Ecto neural progenitor cell (in vitro differentiated cells): Measurements from ENCODE around the gene ATE1.
"Not testable (repeated sequence)": the region's sequence is repeated elsewhere in the genome, so short reads cannot be mapped to it uniquely, and the experiment has no call there.

Experiments used
- DNase-seq: peaks from one replicate; pipeline ENCODE4 v3.0.0-alpha.2; 2018; ENCODE audit warnings: low spot score

Gene ATE1

GRCh38 chr10:121927841-121928527 is at the start of gene ATE1:
ATE1 (minus strand) TSS chr10:121928031; CDS start chr10:121927949, 82 bp downstream.
- peak; percentile 95 for DNase-seq

- no peak for DNase-seq
These were observed 48.8 kb upstream of the ATE1 start for GRCh38 chr10:121976607-121977006.

DNA sequence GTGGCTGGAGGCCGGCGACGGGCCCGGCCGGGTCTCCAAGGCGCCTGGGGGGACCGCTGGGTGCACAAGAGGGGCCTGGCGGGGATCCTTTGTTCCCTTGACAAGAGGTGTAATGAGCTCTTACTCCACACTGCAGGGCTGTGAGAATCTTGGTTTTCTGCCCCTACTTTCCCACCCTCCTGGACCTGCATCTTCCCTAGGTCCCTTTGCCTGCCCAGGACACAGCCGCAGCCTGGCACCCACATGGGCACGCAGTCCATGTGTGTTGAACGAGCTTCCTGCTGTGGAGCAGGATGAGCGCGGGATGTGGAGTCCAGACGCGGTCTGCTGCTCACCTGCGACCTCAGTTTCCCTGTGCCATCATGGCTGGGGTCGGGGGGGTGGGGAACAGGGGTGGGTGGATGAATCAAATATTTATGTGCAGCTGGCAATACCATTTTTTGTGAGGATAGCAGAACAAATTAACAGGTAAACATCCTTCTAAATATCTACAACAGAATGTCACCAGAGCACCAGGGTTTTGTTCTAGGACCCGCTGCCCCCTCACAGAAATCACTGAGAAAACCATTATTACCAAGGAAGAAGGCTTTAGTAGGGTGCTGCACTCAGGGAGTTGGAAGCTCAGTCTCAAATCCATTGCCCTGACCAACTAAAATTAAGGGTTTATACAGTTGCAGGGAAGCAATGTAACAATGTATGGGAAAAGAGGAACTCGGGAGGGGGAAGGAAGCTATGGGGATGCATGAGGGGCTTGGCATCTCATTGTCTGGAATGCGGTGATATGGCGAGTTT is 47.7 kb upstream of the ATE1 start:
- DNase-seq: no peak

GRCh38 chr10:121974535-121975294 is 46.9 kb upstream of the ATE1 start, which contains the start of gene NSMCE4A:
NSMCE4A (minus strand) TSS chr10:121975217; CDS start chr10:121975165, 52 bp downstream.
- DNase-seq: peak; percentile 90

- no peak for DNase-seq
These were observed 46.2 kb upstream of the ATE1 start for GRCh38 chr10:121974019-121974534.

- not testable (repeated sequence) for DNase-seq
These were observed 41.3 kb upstream of the ATE1 start for GRCh38 chr10:121969086-121969485.

DNA sequence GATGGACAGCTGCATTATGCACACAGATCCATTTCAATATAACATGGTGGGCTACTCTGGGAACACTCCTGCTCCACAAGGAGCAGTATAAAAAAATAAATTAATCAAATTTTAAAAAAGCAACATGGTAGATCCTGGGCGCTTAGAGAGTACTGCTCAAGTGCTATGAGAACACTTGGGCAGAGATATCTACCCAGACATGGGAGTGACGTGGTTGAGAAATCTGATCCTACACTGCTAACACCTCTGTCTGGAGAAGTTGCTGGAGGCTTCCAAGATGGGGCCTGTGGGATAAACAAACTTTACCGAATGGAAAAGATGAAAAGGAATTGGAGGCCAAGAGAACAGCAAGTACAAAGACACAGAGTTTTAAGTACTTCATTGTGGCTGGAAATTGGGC is 38.2 kb upstream of the ATE1 start:
- no peak for DNase-seq

GRCh38 chr10:121961456-121961855 is 33.6 kb upstream of the ATE1 start:
- no peak for DNase-seq

GRCh38 chr10:121959671-121960070 is 31.8 kb upstream of the ATE1 start:
- no peak for DNase-seq

DNA sequence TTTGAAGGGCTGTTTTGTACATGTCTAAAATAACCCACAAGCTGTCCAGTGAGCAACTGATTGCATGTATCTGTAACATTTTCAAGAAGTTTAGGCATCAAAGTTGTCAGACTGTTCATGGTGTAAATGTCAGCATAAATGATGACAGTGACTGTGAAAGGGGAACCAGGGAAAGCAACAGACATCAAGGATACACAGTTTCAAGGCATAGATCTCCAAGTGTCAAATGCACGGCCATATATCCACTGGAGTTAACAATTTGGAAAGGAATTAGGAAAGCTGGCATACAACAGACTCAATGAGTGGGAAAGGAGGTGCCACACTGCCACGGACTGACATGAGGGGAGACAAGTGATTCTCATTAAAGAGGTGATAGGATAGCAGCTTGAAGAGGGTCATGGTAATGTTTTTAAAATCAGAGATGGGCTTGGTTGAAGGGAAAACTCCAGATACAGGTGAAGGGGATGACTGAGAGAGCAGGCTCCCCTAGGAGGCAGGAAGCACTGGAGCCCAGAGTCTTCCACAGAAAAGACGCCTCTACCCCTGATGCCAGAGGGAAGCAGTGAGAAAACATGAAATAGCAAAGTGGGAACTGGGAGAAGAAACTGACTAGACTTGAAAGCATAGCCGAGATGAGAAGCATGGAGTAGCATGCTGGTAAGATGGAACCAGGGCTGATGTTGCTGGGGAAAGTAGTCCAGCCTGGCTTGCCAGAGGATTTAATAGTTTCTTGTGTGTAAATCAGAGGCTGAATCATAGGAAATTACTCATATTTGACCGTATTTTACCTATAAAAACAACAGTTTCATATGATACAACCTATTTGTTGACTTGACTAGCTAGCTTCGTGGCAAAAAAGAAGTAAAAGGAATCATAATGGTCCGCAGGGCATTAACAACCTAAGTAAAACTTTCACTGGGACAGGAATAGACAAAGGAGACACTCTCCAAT is 28.6 kb upstream of the ATE1 start:
- no peak for DNase-seq

GRCh38 chr10:121952226-121952625 is 24.4 kb upstream of the ATE1 start:
- DNase-seq: no peak

DNA sequence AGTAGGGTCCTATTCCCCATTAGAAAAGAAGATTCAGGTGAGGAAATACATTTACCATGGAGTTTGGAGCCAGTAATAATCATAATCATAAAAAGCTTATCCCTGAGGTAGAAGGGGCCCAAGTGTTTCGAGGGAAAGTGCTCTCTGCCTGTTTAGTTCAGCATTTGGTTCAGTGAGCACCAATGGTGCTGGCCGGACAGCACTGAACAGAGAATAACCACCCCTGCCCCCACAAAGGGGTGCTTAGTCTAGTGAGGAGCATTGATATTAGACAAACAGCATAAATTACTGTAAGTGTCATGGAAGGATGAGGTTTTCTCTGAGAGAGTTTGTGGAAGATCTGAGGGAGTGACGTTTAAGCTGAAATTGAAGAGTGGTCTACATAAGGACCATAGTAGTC is 21.6 kb upstream of the ATE1 start:
- DNase-seq: no peak

DNA sequence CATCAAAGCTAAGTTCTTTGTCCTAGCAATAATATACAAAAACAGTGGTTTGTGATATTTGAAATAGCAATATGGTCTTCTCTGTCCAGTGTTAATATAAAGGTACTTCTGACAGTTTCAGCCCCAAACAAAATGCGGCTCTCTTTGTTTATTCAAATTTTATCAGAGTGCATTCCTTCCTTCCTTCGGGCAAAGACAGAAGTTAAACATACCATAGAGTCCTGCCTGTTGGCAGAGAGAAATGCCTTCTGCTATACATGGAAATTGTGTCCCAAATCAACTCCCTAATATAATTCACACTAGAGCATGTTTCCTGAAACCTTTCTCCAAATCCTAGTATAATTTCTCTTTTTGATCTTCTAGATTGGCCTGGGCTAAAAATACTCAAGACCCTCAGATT is 21.2 kb upstream of the ATE1 start:
- no peak for DNase-seq

DNA sequence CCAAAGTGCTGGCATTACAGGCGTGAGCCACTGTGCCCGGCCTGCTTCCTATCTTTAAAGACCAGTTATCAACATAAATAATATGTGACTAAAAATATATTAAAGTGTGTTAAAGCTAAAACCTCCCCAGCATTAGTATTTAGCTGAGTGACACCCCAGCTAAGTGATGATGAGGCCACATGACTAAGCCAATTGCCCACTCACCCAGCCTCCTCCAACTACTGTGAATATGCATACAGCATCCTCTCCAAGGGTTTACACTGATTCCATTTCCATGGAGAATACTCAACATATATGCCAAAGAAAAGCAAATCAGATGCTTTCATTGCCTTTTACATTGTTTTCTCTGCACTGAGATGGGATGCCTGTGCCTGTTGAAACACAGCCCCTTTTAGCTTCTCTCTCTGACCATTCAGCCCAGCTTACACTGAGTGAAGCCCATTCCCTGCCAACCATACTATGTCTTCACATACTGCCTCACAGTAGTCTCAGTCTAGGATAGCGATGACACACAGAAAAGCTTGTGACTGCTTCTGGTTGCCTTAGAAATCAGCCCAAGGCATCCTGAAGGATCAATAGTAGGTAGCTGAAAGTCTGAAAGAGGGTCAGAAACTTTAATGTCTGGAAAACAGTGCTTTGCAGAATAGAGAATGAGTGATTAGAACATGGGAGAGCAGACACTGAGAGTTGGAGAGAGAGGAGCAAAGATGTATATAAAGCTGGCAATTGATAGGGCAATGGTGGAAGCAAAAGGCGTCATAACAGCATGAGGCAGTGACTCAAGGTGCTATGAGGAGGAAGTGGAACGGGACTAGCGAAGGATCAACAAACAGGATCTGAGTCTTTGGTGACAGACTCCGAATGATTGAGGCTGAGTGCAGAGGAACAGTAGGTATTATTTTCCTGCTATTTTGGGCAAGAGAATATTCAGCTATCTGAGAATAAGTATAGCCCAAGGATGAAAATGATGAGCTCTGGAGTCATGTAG is 19.8 kb upstream of the ATE1 start:
- DNase-seq: no peak

- no peak for DNase-seq
These were observed 15.1 kb upstream of the ATE1 start for GRCh38 chr10:121942749-121943416.

DNA sequence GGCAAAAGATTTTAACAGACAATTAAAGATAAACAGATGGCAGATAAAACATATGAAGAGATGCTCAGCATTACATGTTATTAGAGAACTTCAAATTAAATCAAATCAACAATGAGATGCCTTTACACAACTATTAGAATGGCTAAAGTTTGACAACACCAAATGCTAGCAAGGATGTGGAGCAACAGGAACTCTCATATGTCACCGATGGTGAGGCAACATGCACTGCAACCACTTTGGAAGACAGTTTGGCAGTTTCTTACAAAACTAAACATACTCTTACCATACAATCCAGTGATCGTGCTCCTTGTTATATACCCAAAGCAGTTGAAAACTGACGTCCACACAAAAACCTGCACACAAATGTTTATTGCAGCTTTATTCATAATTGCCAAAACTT is 13.7 kb upstream of the ATE1 start:
- no peak for DNase-seq

DNA sequence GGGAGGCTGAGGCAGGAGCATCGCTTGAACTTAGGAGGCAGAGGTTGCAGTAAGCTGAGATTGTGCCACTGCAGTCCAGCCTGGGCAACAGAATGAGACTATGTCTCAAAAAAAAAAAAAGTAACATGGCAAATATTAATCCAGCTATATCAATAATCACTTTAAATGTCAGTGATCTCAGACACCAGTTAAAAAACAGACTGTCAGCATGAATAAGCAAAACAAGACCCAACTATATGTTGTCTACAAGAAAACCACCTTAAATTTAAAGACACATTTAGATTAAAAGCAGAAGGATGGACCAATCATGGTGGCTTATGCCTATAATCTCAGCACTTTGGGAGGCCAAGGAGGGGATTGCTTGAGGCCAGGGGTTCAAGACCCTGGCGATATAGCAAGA is 8.5 kb upstream of the ATE1 start:
- DNase-seq: no peak

- DNase-seq: no peak
These were observed 7.9 kb upstream of the ATE1 start for GRCh38 chr10:121935702-121936101.

DNA sequence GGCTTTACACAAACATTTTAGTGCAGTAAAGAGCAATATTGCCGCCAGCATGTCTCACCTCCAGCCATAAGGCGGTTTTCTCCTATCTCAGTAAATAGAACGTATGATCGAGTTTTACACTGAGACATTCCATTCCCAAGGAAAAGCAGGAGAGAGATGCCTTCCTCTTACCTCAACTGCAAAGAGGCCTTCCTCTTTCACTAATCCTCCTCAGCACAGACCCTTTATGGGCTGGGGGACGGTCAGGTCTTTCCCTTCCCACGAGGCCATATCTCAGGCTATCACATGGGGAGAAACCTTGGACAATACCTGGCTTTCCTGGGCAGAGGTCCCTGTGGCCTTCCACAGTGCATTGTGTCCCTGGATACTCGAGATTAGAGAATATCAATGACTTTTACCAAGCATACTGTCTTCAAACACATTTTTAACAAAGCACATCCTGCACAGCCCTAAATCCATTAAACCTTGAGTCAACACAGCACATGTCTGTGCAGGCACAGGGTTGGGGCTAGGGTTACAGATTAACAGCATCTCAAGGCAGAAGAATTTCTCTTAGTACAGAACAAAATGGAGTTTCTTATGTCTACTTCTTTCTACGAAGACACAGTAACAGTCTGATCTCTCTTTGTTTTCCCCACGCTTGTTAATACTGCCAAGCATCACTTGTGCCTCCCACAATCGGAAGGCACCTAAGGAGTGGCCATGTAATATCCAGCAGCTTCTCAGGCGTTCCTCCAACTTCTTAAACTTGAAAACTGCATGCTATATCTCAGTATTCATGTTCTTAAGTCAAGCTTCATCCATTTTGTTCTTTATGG is 2.6 kb upstream of the ATE1 start:
- DNase-seq: not testable (repeated sequence)
